COLO668 (cell line): ENCODE measurements around the gene INTS11.
A peak's percentile ranks its signal among the peaks of the same experiment; 100 is the strongest.

Experiments used
- DNase-seq: peaks from one replicate; lab custom pipeline; 2025; ENCODE audit not compliant: unreplicated experiment; lab: John Stamatoyannopoulos, UW

Gene INTS11

GRCh38 chr1:1303736-1304135 lies 20.7 kb downstream of the INTS11 start:
- no peak for DNase-seq

- DNase-seq, result peak; percentile 66
These were observed 21.4 kb downstream of the INTS11 start for GRCh38 chr1:1302951-1303509.

GRCh38 chr1:1302006-1302430 lies 22.4 kb downstream of the INTS11 start:
- no peak for DNase-seq

GRCh38 chr1:1300352-1300739 lies 24.1 kb downstream of the INTS11 start:
- peak; percentile 95 for DNase-seq

- peak; percentile 90 for DNase-seq
These were observed 24.6 kb downstream of the INTS11 start for GRCh38 chr1:1299686-1300351.

GRCh38 chr1:1298861-1299685 lies 25.4 kb downstream of the INTS11 start:
- DNase-seq, result peak; percentile 96

GRCh38 chr1:1297802-1298424 lies 26.5 kb downstream of the INTS11 start:
- DNase-seq, result no peak

- no peak for DNase-seq
These were observed 28.1 kb downstream of the INTS11 start for GRCh38 chr1:1296070-1297061.

- peak; percentile 45 for DNase-seq
These were observed 29.1 kb downstream of the INTS11 start for GRCh38 chr1:1295154-1295923.

GRCh38 chr1:1294250-1294890 lies 30.1 kb downstream of the INTS11 start:
- DNase-seq, result no peak

- DNase-seq, result no peak
These were observed 30.9 kb downstream of the INTS11 start for GRCh38 chr1:1293263-1294249.

- no peak for DNase-seq
These were observed 31.6 kb downstream of the INTS11 start for GRCh38 chr1:1292851-1293250.

- no peak for DNase-seq
These were observed 32.0 kb downstream of the INTS11 start for GRCh38 chr1:1292442-1292779.

GRCh38 chr1:1291548-1292441 lies 32.7 kb downstream of the INTS11 start:
- peak; percentile 98 for DNase-seq

GRCh38 chr1:1291023-1291528 lies 33.4 kb downstream of the INTS11 start:
- peak; percentile 91 for DNase-seq

GRCh38 chr1:1290238-1290731 lies 34.2 kb downstream of the INTS11 start:
- DNase-seq, result peak; percentile 88
